ES-I3 (cell line): ENCODE results near the gene EIF2AK2.
"Not testable (repeated sequence)": the region's sequence is repeated elsewhere in the genome, so short reads cannot be mapped to it uniquely, and the experiment has no call there.

Source experiments
- H3K36me3 ChIP-seq: 2 replicates; pipeline ENCODE4 v1.6.1; 2013; ENCODE audit warnings: mild to moderate bottlenecking, low read length, control low read depth, moderate library complexity; ENCODE audit not compliant: insufficient read depth
- H3K4me1 ChIP-seq: 2 replicates; pipeline ENCODE4 v1.6.1; 2013; ENCODE audit warnings: mild to moderate bottlenecking, control low read depth, low read length; ENCODE audit not compliant: insufficient read depth
- H3K9ac ChIP-seq: 2 replicates; pipeline ENCODE4 v1.6.1; 2013; ENCODE audit warnings: low read depth, mild to moderate bottlenecking, low read length, moderate library complexity
- H3K9me3 ChIP-seq: 2 replicates; pipeline ENCODE4 v1.6.1; 2013; ENCODE audit warnings: mild to moderate bottlenecking, low read length, moderate library complexity; ENCODE audit not compliant: control insufficient read depth, insufficient read depth

The EIF2AK2 gene

GRCh38 chr2:37156857-37157714, at the start of gene EIF2AK2:
Gene EIF2AK2, minus strand, starts transcription at chr2:37156980. Its CDS starts 9,174 bp downstream, at chr2:37147806.
- Histone ChIP-seq H3K4me1 (0 out of 2 replicates have a peak, but pooled peaks cover 5% of the 10 kb centered on the region), H3K9me3 (no peaks in the 10 kb centered on the region), H3K9ac (peak within 1 kb of the TSS; percentile 72), H3K36me3 (no peaks in the 10 kb centered on the region)

DNA sequence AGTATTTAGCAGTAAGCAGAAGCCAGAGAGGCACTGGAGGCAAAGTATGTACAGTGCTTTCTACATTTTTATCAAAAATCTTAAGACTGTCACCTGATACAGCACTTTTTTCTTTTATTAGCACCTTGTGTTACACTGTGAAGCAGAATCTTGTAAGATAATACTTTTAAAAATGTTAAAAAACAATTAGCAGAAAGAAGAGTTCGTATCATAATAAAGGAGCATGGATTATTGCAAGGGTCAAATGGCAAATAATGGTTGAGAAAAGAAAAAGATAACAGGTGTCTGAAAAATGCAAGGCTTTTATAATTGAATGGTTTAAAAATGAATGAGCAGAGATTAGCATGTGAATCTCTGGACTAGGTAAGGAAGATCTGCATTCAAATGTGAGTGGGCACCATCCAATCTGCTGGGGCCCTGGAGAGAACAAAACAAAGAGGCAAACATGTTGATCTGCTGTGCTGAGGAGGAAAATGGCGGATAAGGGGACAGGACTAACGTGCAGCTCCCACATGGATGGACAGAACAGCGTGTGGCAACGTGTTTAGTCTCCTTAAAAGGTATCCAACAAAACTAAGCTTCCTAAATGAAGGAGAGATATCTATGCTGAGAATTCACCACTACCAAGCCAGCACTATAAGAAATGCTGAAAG, 49.0 kb upstream of the EIF2AK2 start:
- peaks cover 34% of the 10 kb centered on the region for H3K36me3 ChIP-seq
- no peak overlapping the region; the same call in 1 of the 2 replicates for H3K9ac ChIP-seq
- peaks cover 13% of the 10 kb centered on the region for H3K4me1 ChIP-seq
- H3K9me3 ChIP-seq = peaks cover 29% of the 10 kb centered on the region

- peaks cover 29% of the 10 kb centered on the region for H3K36me3 ChIP-seq
- H3K4me1 ChIP-seq = peaks cover 14% of the 10 kb centered on the region
- H3K9me3 ChIP-seq = peaks cover 26% of the 10 kb centered on the region
- not testable (repeated sequence) for H3K9ac ChIP-seq
Measured at GRCh38 chr2:37205071-37205661, 48.4 kb upstream of the EIF2AK2 start.

DNA sequence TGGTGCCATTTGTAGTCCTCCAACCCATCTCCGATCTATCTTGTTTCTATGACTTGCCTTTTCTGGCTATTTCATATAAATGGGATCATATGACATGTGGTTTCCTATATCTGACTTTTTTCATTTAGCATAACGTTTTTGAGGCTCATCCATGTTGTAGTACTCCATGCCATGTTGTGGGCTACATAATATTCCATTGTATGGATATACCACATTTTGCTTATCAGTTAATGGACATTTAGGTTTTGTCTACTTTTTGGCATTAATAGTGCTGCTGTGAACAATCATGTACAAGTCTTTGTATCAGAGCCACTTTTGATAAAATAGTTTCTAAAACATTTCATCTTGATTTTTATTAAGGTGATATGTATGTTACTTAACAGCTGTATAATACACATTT, 46.9 kb upstream of the EIF2AK2 start:
- Histone ChIP-seq H3K9me3 (peaks cover 15% of the 10 kb centered on the region), H3K4me1 (peaks cover 25% of the 10 kb centered on the region), H3K9ac (no peak overlapping the region), H3K36me3 (peaks cover 17% of the 10 kb centered on the region)

DNA sequence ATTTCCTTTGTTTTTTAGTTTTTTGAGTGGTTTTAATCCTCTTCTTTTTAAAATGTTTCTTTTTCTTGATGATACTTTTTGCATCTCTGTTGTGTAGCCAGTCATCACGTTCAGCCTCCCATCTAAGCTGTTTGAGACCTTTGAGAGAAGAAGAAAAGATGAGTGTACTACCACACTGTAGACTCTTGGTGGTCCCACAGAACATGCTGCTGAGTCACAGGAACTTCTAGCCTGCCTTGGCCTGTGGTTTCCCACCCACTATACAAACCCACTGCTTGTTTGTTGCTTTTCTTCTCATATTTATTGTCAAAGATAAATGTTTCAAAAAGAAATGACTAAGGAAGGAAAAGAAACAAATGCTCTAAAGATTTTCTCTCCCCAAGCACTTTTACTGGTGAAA, 45.0 kb upstream of the EIF2AK2 start:
- H3K36me3 ChIP-seq = peaks cover 15% of the 10 kb centered on the region
- no peak overlapping the region for H3K9ac ChIP-seq
- H3K9me3 ChIP-seq = peaks cover 11% of the 10 kb centered on the region
- H3K4me1 ChIP-seq = peaks cover 31% of the 10 kb centered on the region

GRCh38 chr2:37201208-37201607, 44.4 kb upstream of the EIF2AK2 start:
- Histone ChIP-seq H3K9ac (no peak overlapping the region), H3K36me3 (peaks cover 10% of the 10 kb centered on the region), H3K4me1 (peaks cover 27% of the 10 kb centered on the region), H3K9me3 (peaks cover 6% of the 10 kb centered on the region)

GRCh38 chr2:37198681-37199065, 41.9 kb upstream of the EIF2AK2 start:
- Histone ChIP-seq H3K4me1 (peaks cover 18% of the 10 kb centered on the region), H3K36me3 (peaks cover 7% of the 10 kb centered on the region; the same call in 1 of the 2 replicates), H3K9ac (peak overlapping the region; percentile 97), H3K9me3 (peaks cover 4% of the 10 kb centered on the region)

- Histone ChIP-seq H3K4me1 (peaks cover 18% of the 10 kb centered on the region), H3K36me3 (0 out of 2 replicates have a peak, but pooled peaks cover 3% of the 10 kb centered on the region), H3K9ac (peak within 1 kb of the TSS; percentile 97), H3K9me3 (no peaks in the 10 kb centered on the region)
Measured at GRCh38 chr2:37196320-37197195, 39.8 kb upstream of the EIF2AK2 start, which contains the start of gene CEBPZOS. Gene CEBPZOS, plus strand, starts transcription at chr2:37196496. Its CDS starts 3,209 bp downstream, at chr2:37199705.

GRCh38 chr2:37195862-37196319, 39.1 kb upstream of the EIF2AK2 start:
- Histone ChIP-seq H3K4me1 (peaks cover 25% of the 10 kb centered on the region), H3K9ac (peak overlapping the region; percentile 97)
- H3K9me3 ChIP-seq, H3K36me3 ChIP-seq: not testable (repeated sequence)

DNA sequence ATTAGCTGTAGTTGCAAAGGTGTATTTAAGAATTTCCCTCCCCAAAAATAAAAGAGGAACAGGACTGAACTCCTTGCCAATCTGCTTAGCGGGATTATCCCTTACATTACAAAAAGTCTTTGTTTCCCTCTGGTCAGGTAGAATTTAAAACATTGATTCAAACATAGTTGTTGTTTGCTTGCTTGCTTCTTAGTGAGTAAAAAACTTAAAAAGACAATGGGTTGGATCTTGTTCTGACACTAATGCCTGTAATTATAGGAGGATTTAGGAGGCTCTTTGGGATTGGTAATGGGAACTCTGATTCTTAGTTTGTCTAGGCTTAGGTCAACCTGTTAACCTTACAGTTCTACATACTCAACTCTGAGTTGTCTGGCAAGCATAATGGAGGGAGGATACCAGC, 35.8 kb upstream of the EIF2AK2 start:
- H3K9me3 ChIP-seq = no peaks in the 10 kb centered on the region
- no peaks in the 10 kb centered on the region for H3K36me3 ChIP-seq
- H3K4me1 ChIP-seq = peaks cover 29% of the 10 kb centered on the region
- H3K9ac ChIP-seq = no peak overlapping the region

- H3K9ac ChIP-seq = no peak overlapping the region
- H3K9me3 ChIP-seq = no peaks in the 10 kb centered on the region
- H3K36me3 ChIP-seq = no peaks in the 10 kb centered on the region
- peaks cover 29% of the 10 kb centered on the region for H3K4me1 ChIP-seq
Measured at GRCh38 chr2:37191747-37192146, 35.0 kb upstream of the EIF2AK2 start.

- H3K9ac ChIP-seq = no peak overlapping the region
- peaks cover 29% of the 10 kb centered on the region for H3K4me1 ChIP-seq
- H3K9me3 ChIP-seq = no peaks in the 10 kb centered on the region
- H3K36me3 ChIP-seq = no peaks in the 10 kb centered on the region
Measured at GRCh38 chr2:37191253-37191652, 34.5 kb upstream of the EIF2AK2 start.

GRCh38 chr2:37190290-37190689, 33.5 kb upstream of the EIF2AK2 start:
- Histone ChIP-seq H3K36me3 (no peaks in the 10 kb centered on the region), H3K9me3 (no peaks in the 10 kb centered on the region), H3K9ac (no peak overlapping the region), H3K4me1 (peaks cover 34% of the 10 kb centered on the region)
